ENCODE results near the gene YTHDF1.
A peak's percentile ranks its signal among the peaks of the same experiment; 100 is the strongest.
"Not testable (repeated sequence)": the region's sequence is repeated elsewhere in the genome, so short reads cannot be mapped to it uniquely, and the experiment has no call there.

YTHDF1 gene
- total RNA-seq, result 23.4 to 53.8 (median 40.0) reads per million in 18 experiments

DNA sequence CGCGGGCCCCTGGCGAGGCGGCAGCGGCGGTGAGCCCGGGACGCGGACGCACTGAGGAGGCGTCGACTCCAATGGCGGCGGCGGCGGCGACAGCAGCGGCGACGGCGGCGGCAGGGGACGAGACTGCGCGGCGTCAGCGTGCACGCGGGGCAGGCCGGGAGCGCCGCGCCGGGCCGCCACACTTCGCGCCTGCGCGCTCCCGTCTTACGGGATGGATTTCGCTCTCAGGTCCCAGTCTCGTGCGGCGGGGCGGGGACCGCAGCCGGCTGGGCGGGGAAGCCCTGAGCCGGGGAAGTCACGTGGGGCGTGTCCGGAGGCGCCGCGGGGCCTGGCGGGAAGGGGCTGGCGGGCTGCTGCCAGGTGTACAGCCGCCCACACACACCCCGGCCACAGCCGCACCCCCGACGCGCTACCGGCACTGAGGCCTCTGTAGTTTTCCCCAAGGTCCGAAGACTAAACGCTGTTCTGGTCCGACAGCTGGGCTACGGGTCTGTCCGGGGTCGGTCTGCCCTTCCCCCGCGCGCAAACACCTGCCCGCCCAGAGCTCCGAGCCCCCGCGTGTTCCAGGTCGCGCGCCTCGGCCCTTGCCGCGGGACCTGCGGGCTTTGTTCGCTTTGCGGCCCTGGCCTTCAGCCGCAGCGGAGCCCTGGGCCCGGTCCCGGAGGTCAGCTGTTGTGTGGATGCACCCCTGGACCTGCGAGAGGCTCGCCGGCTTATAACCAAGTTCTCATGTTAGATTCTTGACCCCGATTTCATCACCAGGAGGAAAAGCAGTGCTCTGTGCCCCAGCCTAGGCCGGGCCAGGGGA, at the start of gene YTHDF1:
TSS of gene YTHDF1 (minus strand) at position 91 of the 808 bp plus-strand sequence. CDS start 239 bp downstream, outside the sequence.
- peak; percentile 96 to 97 for DNase-seq

DNA sequence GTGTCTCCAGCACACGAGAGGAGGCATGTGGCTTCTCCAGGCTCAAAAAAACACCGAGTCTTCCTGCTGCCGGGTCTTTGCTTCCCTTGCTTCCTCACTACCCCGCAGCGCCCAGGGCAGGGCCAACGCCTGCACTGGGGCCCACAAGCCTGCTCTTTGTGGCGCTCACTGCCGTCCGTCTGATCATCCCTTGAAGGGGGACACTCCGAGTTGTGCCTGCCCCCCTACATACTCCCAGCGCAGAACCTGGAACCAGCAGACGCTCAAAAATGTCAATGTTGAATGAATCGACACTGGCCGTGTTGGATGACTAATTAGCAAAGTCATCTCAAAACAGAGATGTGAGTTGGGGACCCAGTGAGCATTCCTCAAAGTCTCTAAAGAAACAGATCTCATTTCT, 48.6 kb upstream of the YTHDF1 start:
- no peak for DNase-seq

DNA sequence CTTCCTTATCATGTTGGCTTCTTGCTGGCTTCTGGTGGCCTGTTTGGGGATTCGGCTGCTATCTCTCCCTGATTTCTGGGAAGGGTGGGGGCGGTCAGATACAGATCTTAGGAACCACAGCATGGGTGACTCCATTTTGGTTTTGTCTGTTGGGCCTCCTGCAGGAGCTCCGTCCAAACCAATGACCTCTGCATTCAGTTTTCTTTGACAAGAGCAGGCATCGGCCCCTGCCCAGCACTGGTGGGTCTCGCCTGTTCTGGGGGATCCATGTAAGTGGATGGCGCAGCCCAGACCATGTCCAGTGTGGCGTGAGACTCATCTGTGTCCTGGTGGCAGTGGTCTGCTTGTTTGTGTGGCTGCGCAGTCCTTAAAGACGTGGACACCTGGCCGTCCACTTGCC, 48.1 kb upstream of the YTHDF1 start:
- DNase-seq, result no peak

DNA sequence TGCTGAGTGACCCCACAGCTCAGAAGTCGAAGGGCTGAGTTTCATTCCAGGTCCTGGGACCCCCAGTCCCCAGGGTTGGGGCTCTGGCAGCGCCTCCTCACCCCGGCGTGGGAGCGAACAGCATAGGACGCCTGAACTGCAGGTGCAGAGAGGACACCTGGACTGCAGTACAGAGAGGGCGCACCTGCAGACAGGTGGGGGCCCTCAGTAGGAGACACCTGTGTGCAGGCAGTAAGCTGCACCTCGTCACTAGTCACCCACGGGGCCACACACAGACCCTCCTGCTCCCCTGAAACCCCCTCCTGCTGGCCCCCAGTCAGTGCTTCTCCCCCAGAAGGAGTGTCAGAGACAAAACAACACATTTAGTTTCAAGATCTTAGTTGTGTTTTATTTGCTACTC, 46.9 kb upstream of the YTHDF1 start:
- no peak for DNase-seq

DNA sequence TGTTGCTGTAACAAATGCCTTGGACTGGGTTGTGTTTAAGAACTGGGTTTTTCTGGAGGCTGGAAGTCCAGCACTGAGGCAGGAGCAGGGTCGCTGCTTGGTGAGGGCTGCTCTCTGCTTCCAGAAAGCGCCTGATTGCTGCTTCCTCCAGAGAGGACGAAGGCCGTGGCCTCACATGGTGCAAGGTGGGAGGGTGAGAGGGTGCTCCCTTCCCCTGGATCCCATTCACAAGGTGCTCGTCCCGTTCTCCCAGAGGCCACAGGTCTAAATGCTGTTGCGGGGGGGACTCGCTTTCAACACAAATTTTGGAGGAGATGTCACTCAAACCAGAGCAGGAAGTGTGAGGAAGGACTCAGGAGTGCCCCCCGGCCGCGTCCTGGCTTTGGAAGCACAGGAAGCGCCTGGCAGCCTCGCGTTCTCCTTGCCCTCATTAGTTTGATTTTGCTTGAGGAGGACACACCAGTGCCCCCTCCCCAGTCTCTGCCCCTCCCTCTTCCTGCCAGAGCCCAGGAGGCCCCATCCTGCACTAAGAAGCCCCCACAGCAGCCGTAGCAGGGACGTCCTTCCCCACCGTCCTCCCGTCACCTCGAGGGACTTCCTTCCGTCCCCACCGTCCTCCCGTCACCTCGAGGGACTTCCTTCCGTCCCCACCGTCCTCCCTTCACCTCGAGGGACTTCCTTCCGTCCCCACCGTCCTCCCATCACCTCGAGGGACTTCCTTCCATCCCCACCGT, 46.0 kb upstream of the YTHDF1 start:
- no peak for DNase-seq

DNA sequence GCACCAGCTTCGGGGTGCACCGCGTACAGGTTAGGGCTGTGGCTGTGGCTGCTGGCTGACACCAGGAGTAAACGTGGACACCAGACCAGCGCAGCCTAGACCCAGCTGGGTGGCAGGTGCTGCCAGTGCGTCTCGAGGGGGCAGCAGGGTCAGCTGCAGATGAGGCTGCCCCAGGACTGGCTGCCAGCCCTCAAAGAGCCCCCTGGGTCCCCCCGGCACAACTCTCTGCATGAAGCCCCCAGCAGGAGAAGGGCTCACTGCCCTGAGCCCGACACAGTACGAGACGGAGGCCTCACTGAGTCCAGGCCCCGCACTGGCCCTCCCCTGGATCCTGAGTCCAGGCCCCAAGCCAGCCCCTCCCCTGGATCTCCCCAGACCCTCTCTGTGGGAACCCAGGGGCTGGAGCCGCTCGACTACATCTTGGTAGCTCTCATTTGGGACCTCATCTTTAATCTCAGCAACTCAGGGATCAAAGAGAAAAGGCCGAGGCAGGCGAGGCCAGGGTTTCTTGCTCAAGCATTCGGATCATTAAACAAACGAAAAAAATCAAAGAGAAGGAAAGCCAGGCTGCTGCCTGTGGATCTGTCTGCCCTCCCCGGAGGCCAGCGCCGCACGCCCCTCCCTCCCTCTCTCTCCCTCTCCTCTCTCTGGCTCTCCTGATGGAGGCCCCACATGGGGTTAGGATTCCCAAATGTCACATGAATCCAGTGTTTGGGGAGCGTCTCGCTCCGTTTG, 45.3 kb upstream of the YTHDF1 start:
- DNase-seq, result no peak

DNA sequence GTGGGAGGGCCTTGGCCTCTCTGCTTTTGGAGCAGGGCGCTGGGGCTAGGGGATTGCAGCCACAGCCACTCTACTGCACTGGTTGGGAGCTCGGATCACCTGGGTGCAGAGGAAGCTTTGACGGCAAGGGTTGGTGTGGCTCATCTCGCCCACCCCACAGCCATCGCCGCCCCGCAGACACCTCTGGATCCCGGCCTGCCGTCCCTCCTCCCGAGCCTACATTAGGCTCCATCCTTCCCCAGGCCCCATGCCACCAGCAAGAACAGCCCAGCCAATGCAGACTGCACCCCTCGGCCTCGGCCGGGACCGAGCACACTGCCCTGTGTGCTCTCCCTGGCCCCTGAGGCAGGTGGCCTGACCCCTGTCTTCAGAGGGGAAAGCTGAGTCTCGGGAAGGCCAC, 44.6 kb upstream of the YTHDF1 start:
- no peak for DNase-seq

DNA sequence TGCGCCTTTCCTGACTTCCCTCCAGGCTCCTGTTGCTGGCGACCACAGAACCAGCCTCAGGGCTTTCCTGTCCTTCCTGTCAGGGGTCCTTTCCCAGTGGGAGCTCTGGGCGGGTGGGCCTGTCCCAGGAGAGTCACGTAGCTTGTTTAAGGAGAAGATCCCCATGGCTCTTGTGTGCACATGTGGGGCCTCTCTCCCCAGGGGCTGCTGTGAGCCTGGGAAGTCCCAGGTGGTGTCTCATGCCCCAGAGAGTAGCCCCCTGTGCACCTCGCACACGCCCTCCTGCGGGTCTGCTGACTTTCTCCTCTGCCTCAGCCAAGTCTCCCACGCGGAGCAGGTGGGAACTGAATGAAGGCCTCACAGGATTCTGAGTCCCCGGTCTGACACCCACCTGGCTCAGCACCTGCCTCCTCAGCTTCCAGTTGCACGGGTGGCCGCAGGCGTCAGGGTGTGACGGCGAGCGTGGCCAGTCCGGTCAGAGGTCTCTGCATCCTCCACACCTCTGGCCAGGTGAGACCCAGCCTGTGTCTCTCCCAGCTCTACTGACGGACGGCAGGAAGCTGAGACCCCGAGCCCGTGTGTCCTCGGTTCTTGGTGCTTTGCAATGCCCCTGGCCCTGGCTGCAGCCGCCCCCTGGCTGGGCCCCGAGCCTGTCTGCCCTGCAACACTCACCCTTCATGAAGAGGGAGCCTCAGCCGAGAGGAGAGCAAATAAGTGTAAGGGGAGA, 44.0 kb upstream of the YTHDF1 start:
- no peak for DNase-seq

DNA sequence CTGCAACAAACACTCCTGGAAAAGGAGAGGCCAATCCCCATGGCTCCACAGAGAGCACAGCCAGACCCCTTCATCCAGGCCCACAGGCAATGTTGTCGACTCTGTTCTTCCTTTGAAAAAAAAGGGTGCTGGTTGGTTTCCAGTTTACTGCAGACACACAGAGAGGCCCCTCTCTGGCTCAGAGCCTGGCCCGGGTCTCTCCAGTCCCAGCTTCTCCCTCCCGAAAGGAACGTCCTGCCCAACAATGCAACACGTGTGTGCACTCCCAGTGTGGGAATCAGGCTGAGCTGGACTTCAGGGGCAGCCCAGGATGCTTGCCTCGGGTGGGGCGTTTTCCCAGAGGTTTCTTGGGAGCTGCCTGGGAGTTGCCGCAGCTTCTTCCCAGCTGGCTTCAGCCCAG, 42.9 kb upstream of the YTHDF1 start:
- DNase-seq, result no peak

DNA sequence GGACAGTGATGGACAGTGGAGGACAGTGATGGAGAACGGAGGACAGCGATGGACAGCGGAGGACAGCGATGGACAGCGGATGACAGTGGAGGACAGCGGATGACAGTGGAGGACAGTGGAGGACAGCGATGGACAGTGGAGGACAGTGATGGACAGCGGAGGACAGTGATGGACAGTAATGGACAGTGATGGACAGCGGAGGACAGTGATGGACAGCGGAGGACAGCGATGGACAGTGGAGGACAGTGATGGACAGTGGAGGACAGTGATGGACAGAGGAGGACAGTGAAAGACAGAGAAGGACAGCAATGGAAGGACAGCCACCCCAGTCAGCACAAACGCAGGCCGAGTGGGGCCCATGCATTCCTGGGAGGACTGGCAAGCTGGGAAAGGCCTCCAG, 41.7 kb upstream of the YTHDF1 start:
- DNase-seq, result no peak

DNA sequence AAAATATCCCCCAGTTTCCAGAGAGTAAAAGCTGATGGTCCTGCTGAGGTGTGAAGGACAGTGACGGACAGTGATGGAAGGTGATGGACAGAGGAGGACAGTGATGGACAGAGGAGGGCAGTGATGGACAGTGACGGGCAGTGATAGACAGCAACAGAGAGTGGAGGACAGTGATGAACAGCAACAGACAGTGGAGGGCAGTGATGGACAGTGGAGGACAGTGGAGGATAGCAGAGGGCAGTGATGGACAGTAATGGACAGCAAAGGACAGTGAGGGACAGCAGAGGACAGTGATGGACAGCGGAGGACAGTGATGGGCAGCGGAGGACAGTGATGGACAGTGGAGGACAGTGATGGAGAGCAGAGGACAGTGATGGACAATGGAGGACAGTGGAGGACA, 41.0 kb upstream of the YTHDF1 start:
- DNase-seq, result no peak

DNA sequence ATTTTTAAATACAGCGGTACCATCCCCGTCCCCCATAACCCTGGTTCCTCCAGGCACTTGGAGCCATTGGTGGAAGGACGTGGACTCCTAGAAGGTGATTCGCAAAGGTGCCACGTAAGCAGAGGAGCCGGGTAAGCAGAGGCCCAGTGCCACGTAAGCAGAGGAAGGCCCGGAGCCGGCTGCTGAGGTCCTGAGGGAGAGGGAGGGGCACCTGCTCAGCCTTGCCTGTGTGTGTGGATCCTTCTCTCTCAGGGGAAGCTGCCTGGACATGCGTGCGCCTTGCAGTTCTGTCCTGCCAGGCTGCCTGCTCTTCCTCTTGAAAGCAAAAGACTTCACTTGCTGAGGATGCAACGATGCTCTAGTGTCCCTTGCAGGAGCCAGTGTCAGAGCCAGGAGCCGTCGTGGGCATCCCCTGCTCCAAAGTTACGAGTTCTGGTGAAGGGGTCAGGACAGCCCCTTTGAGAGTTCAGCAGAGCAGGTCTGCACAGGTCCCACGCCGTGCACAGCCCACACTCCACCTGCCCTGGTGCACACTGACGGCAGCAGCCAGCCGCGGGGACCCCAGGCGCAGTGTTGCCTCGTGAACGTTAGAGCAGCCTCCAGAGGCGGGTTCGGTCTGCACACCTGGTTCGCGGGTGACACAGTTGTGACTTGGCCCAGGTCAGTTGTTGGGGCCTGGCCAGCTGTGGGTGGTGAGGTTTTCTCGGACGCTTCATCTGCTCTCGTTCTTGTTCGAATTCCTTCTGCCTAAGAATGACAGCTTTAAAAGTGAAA, 40.2 kb upstream of the YTHDF1 start:
- DNase-seq, result no peak

DNA sequence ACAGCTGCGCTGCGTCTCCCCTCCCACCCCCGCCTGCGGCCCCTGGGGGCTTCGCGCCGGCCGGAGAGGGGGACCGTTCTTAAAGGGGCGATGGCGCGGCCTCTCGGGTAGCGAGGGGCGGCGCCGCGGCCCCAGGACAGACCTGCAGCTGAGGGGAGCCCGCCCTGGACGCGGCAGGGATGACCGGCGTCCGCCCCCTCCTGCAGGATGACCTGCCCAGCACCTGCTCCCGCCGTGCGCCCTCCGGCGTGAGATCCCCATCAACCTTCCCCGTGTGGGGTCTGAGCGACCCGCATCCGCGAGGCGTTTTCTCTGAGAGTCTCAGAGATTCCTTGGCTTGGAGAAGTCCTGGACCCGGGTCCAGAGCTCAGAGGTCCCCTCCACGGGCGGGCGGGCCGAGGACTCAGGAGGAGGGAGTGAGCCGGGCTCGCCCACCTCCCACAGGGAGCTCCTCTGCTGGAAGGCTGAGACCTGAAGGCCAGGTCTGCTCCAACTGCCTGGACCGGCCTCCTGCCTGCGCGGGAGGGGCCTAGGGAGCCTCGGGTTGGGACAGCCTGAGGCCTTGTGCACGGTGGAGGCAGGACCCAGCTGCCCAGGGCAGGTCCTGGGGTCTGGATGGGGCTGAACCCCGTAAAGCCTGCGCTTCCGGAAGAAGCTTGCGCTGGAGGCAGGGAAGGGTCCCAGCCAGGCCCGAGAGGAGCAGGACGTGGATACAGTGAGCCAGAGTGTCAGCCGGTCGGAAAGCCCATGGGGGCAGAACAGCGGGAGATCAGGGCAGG, 38.9 kb upstream of the YTHDF1 start:
- no peak for DNase-seq

DNA sequence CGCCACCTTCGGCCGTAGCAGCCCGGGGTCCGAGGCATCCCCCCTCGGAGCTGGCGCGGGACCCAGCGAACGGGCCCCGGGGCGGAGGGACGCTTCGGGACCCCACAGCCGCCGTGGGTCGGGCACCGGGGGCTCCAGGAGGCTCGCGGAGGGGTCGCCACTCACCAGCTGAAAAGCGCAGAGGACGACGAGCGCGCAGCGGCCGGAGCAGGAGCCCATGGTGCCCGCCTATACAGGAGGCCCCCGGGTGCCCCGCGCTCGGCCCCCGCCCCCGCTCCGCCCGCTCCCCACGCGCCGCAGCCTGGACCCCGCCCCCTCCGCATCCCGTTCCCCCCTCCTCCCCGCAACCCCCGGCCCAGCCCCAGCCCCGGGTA, 38.3 kb upstream of the YTHDF1 start, which contains the start of gene NKAIN4:
TSS of gene NKAIN4 (minus strand) at position 232 of the 374 bp plus-strand sequence. CDS start at position 219, 13 bp downstream.
- no peak for DNase-seq

DNA sequence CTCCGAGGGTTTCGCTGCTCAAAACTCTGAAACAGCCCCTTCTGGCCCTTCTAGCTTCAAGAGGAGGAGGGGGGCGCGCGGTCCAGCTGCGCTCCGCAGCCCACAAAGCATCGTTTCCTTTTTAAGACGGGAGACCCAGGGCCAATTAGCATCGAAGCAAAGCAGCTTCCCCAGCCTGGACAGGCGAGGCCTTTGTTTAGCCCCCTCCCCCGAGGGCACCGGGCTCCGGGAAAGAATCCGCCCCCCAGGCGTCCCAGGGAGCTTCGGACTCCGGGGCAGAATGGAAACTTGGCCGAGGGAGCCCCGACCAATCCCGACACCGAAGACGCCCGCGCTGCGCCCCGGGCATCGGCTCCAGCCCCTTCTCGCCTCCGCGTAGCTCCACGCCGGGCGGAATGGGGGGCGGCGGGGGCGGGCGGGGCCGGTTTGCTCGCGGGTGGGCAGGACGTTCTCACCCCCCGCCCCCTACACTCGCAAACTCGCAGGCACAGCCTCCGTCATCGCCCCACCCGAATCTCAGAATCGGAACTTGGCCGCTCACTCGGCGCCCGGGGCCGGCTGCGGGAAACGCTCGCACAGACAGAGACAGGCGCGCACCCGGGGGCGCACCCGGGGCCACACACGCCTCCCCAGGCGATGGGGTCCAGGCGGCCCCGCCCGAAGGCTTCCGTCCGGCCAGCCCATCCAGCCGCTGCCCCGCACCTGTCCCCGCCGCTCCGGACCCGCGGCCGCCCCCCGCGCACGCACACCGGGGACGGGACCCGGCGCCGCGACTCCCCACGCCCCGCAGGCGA, 37.7 kb upstream of the YTHDF1 start:
- no peak for DNase-seq

DNA sequence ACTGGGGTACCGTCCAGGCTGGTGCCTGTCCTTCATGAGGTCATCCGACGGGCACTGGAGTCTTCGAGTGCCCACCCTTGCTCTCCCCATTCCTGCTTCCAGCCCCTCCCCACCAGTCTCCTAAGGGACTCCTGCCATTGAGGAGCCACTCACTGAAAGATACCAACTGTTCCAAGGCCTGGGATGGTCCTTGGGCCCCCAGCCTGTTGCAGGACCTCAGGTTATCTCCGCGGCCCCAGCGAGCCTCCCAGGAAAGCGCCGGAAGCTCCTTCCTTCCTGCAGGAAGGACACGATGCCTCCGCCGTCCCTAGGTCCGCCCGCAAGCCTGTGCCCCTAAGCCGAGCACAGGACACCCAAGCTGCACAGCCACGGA, 37.1 kb upstream of the YTHDF1 start:
- no peak for DNase-seq

DNA sequence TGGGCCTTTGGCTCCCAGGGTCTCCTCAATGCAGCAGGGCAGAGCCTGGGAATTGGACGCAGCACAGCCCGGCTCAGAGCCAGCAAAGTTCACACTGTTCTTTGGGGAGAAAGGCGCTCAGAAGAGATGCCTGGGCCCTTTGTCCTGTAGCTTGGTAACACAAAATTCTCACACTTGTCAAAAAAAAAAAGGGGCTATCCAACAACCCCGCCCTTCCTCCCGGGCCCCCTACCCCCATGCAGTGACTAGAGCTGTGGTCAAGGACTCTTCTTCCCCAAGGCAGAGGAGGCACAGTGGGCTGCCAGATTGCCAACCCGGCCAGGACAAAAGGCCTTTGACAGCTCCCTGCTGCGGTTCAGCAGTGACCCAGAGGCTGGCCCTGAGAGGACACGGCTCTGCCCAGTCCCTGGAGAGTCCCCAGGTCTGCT, 36.4 kb upstream of the YTHDF1 start:
- no peak for DNase-seq

DNA sequence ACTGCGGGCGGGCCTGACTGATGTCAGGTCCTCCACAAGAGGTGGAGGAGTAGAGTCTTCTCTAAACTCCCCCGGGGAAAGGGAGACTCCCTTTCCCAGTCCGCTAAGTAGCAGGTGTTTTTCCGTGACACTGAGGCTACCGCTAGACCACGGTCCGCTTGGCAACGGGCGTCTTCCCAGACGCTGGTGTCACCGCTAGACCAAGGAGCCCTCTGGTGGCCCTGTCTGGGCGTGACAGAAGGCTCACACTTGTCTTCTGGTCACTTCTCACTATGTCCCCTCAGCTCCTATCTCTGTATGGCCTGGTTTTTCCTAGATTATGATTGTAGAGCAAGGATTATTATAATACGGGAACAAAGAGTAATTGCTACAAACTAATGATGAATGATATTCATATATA, 35.4 kb upstream of the YTHDF1 start:
- DNase-seq, result not testable (repeated sequence)

DNA sequence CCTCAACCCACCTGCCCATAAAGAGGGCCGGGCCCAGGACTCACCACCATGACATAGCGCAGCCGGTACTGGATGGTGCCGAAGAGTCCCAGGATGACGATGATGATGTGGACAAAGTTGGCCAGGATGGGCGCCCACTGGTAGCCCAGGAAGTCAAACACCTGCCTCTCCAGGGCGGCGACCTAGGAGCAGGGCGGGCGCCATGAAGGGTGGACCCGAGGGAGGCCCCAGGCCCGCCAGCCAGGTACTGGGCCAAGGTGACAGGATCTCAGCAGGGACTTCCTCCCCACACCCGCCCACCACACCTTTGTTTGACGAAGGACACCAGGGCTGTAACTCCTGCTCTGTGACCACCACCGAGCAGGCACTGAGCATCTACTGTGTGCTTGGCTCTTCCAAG, 34.0 kb upstream of the YTHDF1 start:
- no peak for DNase-seq

Measured in inflammatory macrophage (primary cell).